HepG2 (cell line): ENCODE results near the gene CTNNA2. TPM values are rescaled to one million over a fixed set of nuclear protein-coding genes. Genes with fewer than 3 reads are reported as not detected.

Experiments
- ATAC-seq: fragments of 200-7000 bp; cut with Tn5 transposase; 3 replicates; pipeline ENCODE4 v1.9.1; 2020; ENCODE audit warnings: mild to moderate bottlenecking, moderate library complexity
- BruUV-seq: library from RNA; stranded (reverse); fragments of 400-500 nt; replicated peaks from 2 replicates; lab custom pipeline; 2021; lab: Mats Ljungman, UMichigan
- CTCF ChIA-PET: fragments of 300-600 bp; formaldehyde crosslinking; extraction: SDS; loops from one replicate; lab custom pipeline; 2021; ENCODE audit warnings: low total read pairs, inconsistent platforms, low intra/inter-chr PET ratio; lab: Yijun Ruan, JAX
- POLR2A ChIA-PET: fragments of 350-600 bp; sonication (Branson Sonifier 250); formaldehyde crosslinking; loops from one replicate; lab custom pipeline; 2020; ENCODE audit warnings: antibody characterized with exemption, inconsistent platforms; lab: Yijun Ruan, JAX
- DNase-seq: peaks from one replicate; pipeline ENCODE4 v3.0.0-alpha.2; 2015; ENCODE audit warnings: low spot score
- FAIRE-seq: peaks from 3 replicates; lab custom pipeline; 2011; peaks lifted over from hg19 to GRCh38; lab: Jason Lieb, UNC
- H2AFZ ChIP-seq: one replicate; pipeline ENCODE4 v1.6.1; 2011; ENCODE audit warnings: low read length, inconsistent platforms
- H3K27ac ChIP-seq: fragments of 300-600 bp; 3 replicates; pipeline ENCODE4 v1.8.0; 2011; ENCODE audit warnings: mixed run types, mild to moderate bottlenecking, mixed read lengths, low read length, inconsistent platforms; ENCODE audit not compliant: insufficient read depth; ENCODE audit errors: extremely low read length
- H3K27me3 ChIP-seq, 2 experiments: fragments of 200-600 bp in 1 of 2; 2 replicates in 1 of 2; 3 replicates in 1 of 2; pipeline versions ENCODE4 v1.6.0 to v1.8.0; 2011; ENCODE audit warnings: low read length in 2 of 2, mild to moderate bottlenecking in 2 of 2, moderate library complexity in 2 of 2, inconsistent platforms in 1 of 2; ENCODE audit not compliant: insufficient read depth in 2 of 2, control insufficient read depth in 1 of 2
- H3K36me3 ChIP-seq, 2 experiments: fragments of 200-600 bp in 1 of 2; replicated peaks in 1 of 2; 2 replicates in 1 of 2; 3 replicates in 1 of 2; pipeline versions ENCODE4 v1.5.1 to v1.8.0; 2011; ENCODE audit warnings: low read length in 2 of 2, inconsistent platforms in 1 of 2; ENCODE audit not compliant: insufficient read depth in 2 of 2, control insufficient read depth in 1 of 2
- H3K4me1 ChIP-seq: 2 replicates; pipeline ENCODE4 v1.5.1; 2012; ENCODE audit warnings: low read length, inconsistent platforms; ENCODE audit not compliant: insufficient read depth
- H3K4me2 ChIP-seq: 2 replicates; pipeline ENCODE4 v1.6.0; 2011; ENCODE audit warnings: low read depth, low read length, inconsistent platforms
- H3K4me3 ChIP-seq, 3 experiments: fragments of 200-600 bp in 1 of 3; sonication (generic), shearing (Covaris generic) in 1 of 3; replicated peaks in 1 of 3; 2 replicates each; pipeline ENCODE4 v1.5.1; 2011 to 2016; ENCODE audit warnings: low read length in 3 of 3, inconsistent platforms in 2 of 3, low read depth in 2 of 3, mild to moderate bottlenecking in 2 of 3, control low read depth in 1 of 3, mixed read lengths in 1 of 3; ENCODE audit not compliant: insufficient read depth in 1 of 3
- H3K79me2 ChIP-seq: one replicate; pipeline ENCODE4 v1.6.1; 2011; ENCODE audit warnings: low read length, inconsistent platforms; ENCODE audit not compliant: insufficient read depth
- H3K9ac ChIP-seq: 2 replicates; pipeline ENCODE4 v1.6.0; 2011; ENCODE audit warnings: mild to moderate bottlenecking, low read depth, low read length, inconsistent platforms; ENCODE audit not compliant: insufficient read depth
- H3K9me3 ChIP-seq: 2 replicates; pipeline ENCODE4 v1.5.1; 2012; ENCODE audit warnings: mild to moderate bottlenecking, low read length
- H4K20me1 ChIP-seq: 2 replicates; pipeline ENCODE4 v1.6.0; 2011; ENCODE audit warnings: inconsistent platforms, mild to moderate bottlenecking, low read length, moderate library complexity; ENCODE audit not compliant: insufficient read depth
- DPF2 ChIP-seq: sonication (generic); formaldehyde crosslinking; IDR thresholded peaks from 2 replicates; pipeline ENCODE4 v1.4.0; 2020; ENCODE audit warnings: mild to moderate bottlenecking, low read depth, missing genetic modification reagents, borderline replicate concordance
- TMF1 ChIP-seq: sonication (generic); formaldehyde crosslinking; IDR thresholded peaks from 2 replicates; pipeline ENCODE4 v1.8.1; 2022; ENCODE audit warnings: low read depth, missing genetic modification reagents
- U2AF1 ChIP-seq: fragments of 200-400 bp; formaldehyde crosslinking; optimal IDR thresholded peaks from 2 replicates; pipeline ENCODE3; 2017; ENCODE audit warnings: mild to moderate bottlenecking, low read depth, low read length
- ZNF292 ChIP-seq: sonication (generic); formaldehyde crosslinking; IDR thresholded peaks from 2 replicates; pipeline ENCODE4 v1.8.1; 2022; ENCODE audit warnings: mild to moderate bottlenecking, low read depth, missing genetic modification reagents, borderline replicate concordance
- ZNF570 ChIP-seq: sonication (generic); formaldehyde crosslinking; IDR thresholded peaks from 2 replicates; pipeline ENCODE4 v1.4.0; 2020; ENCODE audit warnings: mild to moderate bottlenecking, missing genetic modification reagents, borderline replicate concordance
- ZNF674 ChIP-seq: sonication (generic); formaldehyde crosslinking; IDR thresholded peaks from 2 replicates; pipeline ENCODE4 v1.5.0; 2020; ENCODE audit warnings: low read depth, mild to moderate bottlenecking, missing genetic modification reagents
- WGBS: methylation state at CpG from one replicate; pipeline ENCODE4 v1.1.6; 2017; ENCODE audit warnings: low lambda C conversion rate; 5-methylcytosine and 5-hydroxymethylcytosine counted together
- in situ Hi-C: cut with HindIII; loops from 2 replicates; pipeline ENCODE4 v1.10.0; 2017; ENCODE audit warnings: low pct_unique_long_range_greater_than_20kb; ENCODE audit not compliant: extremely low pct_ligation_motif_present
- intact Hi-C: fragments of 100-400 bp; cut with micrococcal nuclease; formaldehyde crosslinking; loops from one replicate; pipeline ENCODE4 v1.10.0; 2022; ENCODE audit not compliant: unreplicated experiment
- polyA plus RNA-seq, 8 experiments: library from polyadenylated mRNA; depleted of rRNA in 3 of 8; stranded (reverse) in 7 of 8; unstranded in 1 of 8; fragments of >200 nt; fragmentation: Illumina TruSeq in 4 of 8; extraction: Trizol in 4 of 8; gene quantifications; 2 replicates each; pipeline versions ENCODE4 v1.2.1 to v1.2.3, GENCODE V29; 2011 to 2016; ENCODE audit warnings: low read depth in 4 of 8, missing spikeins in 1 of 8, mixed read lengths in 1 of 8; ENCODE audit not compliant: insufficient read depth in 1 of 8
- total RNA-seq, 5 experiments: library from RNA; depleted of rRNA; stranded (reverse); fragments of >200 nt; fragmentation: Illumina TruSeq; extraction: Trizol; gene quantifications; 2 replicates each; pipeline ENCODE4 v1.2.3, GENCODE V29; 2016; ENCODE audit warnings: low read depth in 1 of 5
- TF ChIP-seq, protein P1 (sequence below): sonication (generic); formaldehyde crosslinking; IDR thresholded peaks from 2 replicates; pipeline ENCODE4 v1.5.1; 2020; ENCODE audit warnings: missing genetic modification reagents, mild to moderate bottlenecking, borderline replicate concordance
- TF ChIP-seq, protein P2 (sequence below): sonication (generic); formaldehyde crosslinking; IDR thresholded peaks from 2 replicates; pipeline ENCODE4 v1.5.0; 2020; ENCODE audit warnings: missing genetic modification reagents
- TF ChIP-seq, protein P3 (sequence below): sonication (generic); formaldehyde crosslinking; IDR thresholded peaks from 2 replicates; pipeline ENCODE4 v1.4.0; 2020; ENCODE audit warnings: missing genetic modification reagents, mild to moderate bottlenecking, borderline replicate concordance
- TF ChIP-seq, protein P4 (sequence below): sonication (generic); formaldehyde crosslinking; IDR thresholded peaks from 2 replicates; pipeline ENCODE4 v1.9.0; 2021; ENCODE audit warnings: missing genetic modification reagents, borderline replicate concordance

CTNNA2 gene
- total and polyA plus RNA-seq, 2 of the 13 experiments (the other 11 are each of a cell fraction or from before 2014, with no cell fraction given) = not detected

DNA sequence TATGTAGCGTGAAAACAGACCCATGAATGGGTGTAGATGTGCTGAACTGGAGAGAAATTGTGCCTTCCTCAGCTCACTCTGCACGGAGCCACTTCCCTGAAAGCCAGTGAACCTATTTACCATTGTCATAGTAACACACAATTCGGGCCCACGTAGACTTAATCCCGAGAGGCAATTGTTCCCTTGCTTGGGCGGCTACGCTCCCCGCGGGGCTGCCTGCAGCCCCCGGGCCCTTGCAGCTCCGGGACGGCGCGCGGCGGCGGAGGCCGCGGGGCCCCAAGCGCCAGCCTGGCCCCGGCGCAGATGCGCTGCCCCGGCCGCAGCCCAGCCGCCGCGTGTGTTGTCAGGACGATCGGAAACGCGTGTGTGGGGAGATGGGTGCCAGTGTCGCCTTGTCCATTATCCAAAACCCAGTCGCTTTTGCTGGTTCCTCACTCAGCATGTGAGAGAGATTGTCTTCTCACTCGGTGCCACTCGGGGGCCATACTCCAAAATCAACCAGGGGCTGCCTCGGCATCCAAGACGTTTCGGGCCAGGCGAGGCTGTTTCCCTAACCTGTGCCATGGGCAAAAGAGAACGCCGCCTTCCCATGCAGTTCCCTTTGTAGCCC is 809.6 kb downstream of the CTNNA2 start:
- ATAC-seq = no peak
- no peak for DNase-seq
- intact Hi-C loops = loop anchor here (10.0 kb wide), 1 partner anchor 1702 kb away; no protein-coding TSS in a partner anchor
- Histone ChIP-seq H3K4me3 (no peak overlapping the region), H4K20me1 (no peaks in the 10 kb centered on the region), H3K36me3 (no peaks in the 10 kb centered on the region), H3K4me1 (peaks cover 7% of the 10 kb centered on the region), H3K79me2 (no peaks in the 10 kb centered on the region), H3K9me3 (no peaks in the 10 kb centered on the region), H2AFZ (no peak overlapping the region), H3K9ac (no peak overlapping the region), H3K27me3 (no peaks in the 10 kb centered on the region), H3K4me2 (no peak overlapping the region), H3K27ac (no peak overlapping the region)
- TF ChIP-seq ZNF570 (no peak), TMF1 (CRISPR knock-in tag) (no peak)
- TF ChIP-seq, protein P1, sequence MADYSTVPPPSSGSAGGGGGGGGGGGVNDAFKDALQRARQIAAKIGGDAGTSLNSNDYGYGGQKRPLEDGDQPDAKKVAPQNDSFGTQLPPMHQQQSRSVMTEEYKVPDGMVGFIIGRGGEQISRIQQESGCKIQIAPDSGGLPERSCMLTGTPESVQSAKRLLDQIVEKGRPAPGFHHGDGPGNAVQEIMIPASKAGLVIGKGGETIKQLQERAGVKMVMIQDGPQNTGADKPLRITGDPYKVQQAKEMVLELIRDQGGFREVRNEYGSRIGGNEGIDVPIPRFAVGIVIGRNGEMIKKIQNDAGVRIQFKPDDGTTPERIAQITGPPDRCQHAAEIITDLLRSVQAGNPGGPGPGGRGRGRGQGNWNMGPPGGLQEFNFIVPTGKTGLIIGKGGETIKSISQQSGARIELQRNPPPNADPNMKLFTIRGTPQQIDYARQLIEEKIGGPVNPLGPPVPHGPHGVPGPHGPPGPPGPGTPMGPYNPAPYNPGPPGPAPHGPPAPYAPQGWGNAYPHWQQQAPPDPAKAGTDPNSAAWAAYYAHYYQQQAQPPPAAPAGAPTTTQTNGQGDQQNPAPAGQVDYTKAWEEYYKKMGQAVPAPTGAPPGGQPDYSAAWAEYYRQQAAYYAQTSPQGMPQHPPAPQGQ = no peak
- ChIA-PET CTCF (no interaction called here), POLR2A (no interaction called here)
- BruUV-seq = no TSS peak
- whole genome bisulfite sequencing = 78% methylated on average over 42 of the region's 42 CpGs
- in situ Hi-C loops = no loop called here
- FAIRE-seq = no peak

DNA sequence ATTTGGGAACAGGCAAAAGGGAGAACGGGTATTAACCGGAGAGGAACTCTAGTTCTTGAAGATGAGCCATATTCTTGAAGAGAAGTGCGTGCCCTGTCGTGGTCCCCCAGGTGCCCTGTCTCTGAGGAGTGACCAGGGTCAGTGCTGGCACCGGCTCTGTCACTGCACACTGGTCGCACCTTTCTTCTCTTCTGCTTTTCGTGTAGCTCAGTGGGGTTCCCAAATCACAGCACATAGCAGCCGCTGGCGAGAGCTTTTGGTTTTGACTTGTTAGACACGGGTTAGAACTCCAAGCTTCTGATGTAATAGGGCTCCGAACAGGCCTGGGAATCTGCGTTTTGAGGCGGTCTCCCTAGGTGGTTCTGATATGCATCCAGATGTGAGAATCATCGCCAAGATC is 810.1 kb downstream of the CTNNA2 start:
- TF ChIP-seq, protein P2, sequence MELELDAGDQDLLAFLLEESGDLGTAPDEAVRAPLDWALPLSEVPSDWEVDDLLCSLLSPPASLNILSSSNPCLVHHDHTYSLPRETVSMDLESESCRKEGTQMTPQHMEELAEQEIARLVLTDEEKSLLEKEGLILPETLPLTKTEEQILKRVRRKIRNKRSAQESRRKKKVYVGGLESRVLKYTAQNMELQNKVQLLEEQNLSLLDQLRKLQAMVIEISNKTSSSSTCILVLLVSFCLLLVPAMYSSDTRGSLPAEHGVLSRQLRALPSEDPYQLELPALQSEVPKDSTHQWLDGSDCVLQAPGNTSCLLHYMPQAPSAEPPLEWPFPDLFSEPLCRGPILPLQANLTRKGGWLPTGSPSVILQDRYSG (CRISPR knock-in tag) = no peak
- TF ChIP-seq, protein P3, sequence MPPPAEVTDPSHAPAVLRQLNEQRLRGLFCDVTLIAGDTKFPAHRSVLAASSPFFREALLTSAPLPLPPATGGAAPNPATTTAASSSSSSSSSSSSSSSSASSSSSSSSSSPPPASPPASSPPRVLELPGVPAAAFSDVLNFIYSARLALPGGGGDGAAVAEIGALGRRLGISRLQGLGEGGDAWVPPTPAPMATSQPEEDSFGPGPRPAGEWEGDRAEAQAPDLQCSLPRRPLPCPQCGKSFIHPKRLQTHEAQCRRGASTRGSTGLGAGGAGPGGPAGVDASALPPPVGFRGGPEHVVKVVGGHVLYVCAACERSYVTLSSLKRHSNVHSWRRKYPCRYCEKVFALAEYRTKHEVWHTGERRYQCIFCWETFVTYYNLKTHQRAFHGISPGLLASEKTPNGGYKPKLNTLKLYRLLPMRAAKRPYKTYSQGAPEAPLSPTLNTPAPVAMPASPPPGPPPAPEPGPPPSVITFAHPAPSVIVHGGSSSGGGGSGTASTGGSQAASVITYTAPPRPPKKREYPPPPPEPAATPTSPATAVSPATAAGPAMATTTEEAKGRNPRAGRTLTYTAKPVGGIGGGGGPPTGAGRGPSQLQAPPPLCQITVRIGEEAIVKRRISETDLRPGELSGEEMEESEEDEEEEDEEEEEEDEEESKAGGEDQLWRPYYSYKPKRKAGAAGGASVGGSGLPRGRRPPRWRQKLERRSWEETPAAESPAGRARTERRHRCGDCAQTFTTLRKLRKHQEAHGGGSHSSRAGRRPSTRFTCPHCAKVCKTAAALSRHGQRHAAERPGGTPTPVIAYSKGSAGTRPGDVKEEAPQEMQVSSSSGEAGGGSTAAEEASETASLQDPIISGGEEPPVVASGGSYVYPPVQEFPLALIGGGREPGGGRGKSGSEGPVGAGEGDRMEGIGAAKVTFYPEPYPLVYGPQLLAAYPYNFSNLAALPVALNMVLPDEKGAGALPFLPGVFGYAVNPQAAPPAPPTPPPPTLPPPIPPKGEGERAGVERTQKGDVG (CRISPR knock-in tag) = no peak
- TF ChIP-seq DPF2 (CRISPR knock-in tag) = no peak
- TF ChIP-seq U2AF1 = no peak
- no peak for TF ChIP-seq ZNF292 (CRISPR knock-in tag)
- no peak for TF ChIP-seq ZNF674 (CRISPR knock-in tag)
- TF ChIP-seq, protein P4, sequence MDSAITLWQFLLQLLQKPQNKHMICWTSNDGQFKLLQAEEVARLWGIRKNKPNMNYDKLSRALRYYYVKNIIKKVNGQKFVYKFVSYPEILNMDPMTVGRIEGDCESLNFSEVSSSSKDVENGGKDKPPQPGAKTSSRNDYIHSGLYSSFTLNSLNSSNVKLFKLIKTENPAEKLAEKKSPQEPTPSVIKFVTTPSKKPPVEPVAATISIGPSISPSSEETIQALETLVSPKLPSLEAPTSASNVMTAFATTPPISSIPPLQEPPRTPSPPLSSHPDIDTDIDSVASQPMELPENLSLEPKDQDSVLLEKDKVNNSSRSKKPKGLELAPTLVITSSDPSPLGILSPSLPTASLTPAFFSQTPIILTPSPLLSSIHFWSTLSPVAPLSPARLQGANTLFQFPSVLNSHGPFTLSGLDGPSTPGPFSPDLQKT = no peak
- DNase-seq (no peak), FAIRE-seq (no peak), ATAC-seq (no peak)
- Histone ChIP-seq H3K4me1 (peaks cover 7% of the 10 kb centered on the region), H4K20me1 (no peaks in the 10 kb centered on the region), H2AFZ (no peak overlapping the region), H3K9me3 (no peaks in the 10 kb centered on the region), H3K4me2 (no peak overlapping the region), H3K27ac (no peak overlapping the region), H3K4me3 (no peak overlapping the region), H3K9ac (no peak overlapping the region), H3K36me3 (no peaks in the 10 kb centered on the region), H3K27me3 (no peaks in the 10 kb centered on the region), H3K79me2 (no peaks in the 10 kb centered on the region)
- intact Hi-C loops (loop anchor here (10.0 kb wide), 1 partner anchor 1702 kb away; no protein-coding TSS in a partner anchor), in situ Hi-C loops (no loop called here)
- CTCF ChIA-PET = no interaction called here
- 36% methylated on average over 13 of the region's 14 CpGs for WGBS
- POLR2A ChIA-PET = no interaction called here
- BruUV-seq = no TSS peak
